ENCODE data around the gene SPATA31D1.

Gene SPATA31D1

GRCh38 chr9:82037126-82037525, 48.6 kb downstream of the SPATA31D1 start:
- no peak overlapping the region for H2AK5ac ChIP-seq (ENCODE audit: low read length)
- H3K18ac ChIP-seq (ENCODE audit: low read length), result no peak overlapping the region
- H3K4me3 ChIP-seq (ENCODE audit: low read depth, low read length), result no peak overlapping the region
- H3K27ac ChIP-seq (ENCODE audit: low read depth, low read length), result no peak overlapping the region
- no peak overlapping the region for H3K23ac ChIP-seq (ENCODE audit: low read length)
- no peak overlapping the region for H3K14ac ChIP-seq (ENCODE audit: low read length)
- no peaks in the 10 kb centered on the region for H3K27me3 ChIP-seq (ENCODE audit: insufficient read depth, low read length)
- no peak overlapping the region for H2BK5ac ChIP-seq (ENCODE audit: low read depth, low read length, poor library complexity)
- no peak overlapping the region for H2BK12ac ChIP-seq (ENCODE audit: low read length)
- no peak overlapping the region for H2BK120ac ChIP-seq (ENCODE audit: insufficient read depth, low read length, poor library complexity)
- H4K91ac ChIP-seq (ENCODE audit: low read depth, low read length), result no peak overlapping the region
- no peak overlapping the region for H3K4ac ChIP-seq (ENCODE audit: low read depth, low read length)
- H3K4me1 ChIP-seq (ENCODE audit: control insufficient read depth in 1 of 2, insufficient read depth in 2 of 2, low read length in 2 of 2), result peaks cover 0 to under 1% of the 10 kb centered on the region in 2 experiments
- DNase-seq, result no peak
- H4K8ac ChIP-seq (ENCODE audit: low read depth, low read length), result no peak overlapping the region
- no peak overlapping the region for H3K4me2 ChIP-seq (ENCODE audit: low read length)
- no peaks in the 10 kb centered on the region for H3K9me3 ChIP-seq (ENCODE audit: insufficient read depth, low read depth, low read length)
- no peak overlapping the region for H2AFZ ChIP-seq (ENCODE audit: insufficient read depth, low read length, poor library complexity)
- no peaks in the 10 kb centered on the region for H3K36me3 ChIP-seq (ENCODE audit: control insufficient read depth in 1 of 2, insufficient read depth in 2 of 2, low read length in 2 of 2)
- H3K79me1 ChIP-seq (ENCODE audit: low read length), result no peaks in the 10 kb centered on the region
- H3K9ac ChIP-seq (ENCODE audit: low read length), result no peak overlapping the region
- no peak overlapping the region for H4K12ac ChIP-seq (ENCODE audit: low read depth, low read length)
- H3K79me2 ChIP-seq (ENCODE audit: control insufficient read depth, insufficient read depth, low read length, poor library complexity), result no peaks in the 10 kb centered on the region
- no CpG with 5 or more reads among the region's 1 CpG for WGBS (ENCODE audit: extremely low coverage, insufficient coverage, insufficient read length)

GRCh38 chr9:82038897-82039296, 50.3 kb downstream of the SPATA31D1 start:
- Histone ChIP-seq H3K36me3 (ENCODE audit: control insufficient read depth in 1 of 2, insufficient read depth in 2 of 2, low read length in 2 of 2) (no peaks in the 10 kb centered on the region), H3K79me2 (ENCODE audit: control insufficient read depth, insufficient read depth, low read length, poor library complexity) (no peaks in the 10 kb centered on the region), H4K12ac (ENCODE audit: low read depth, low read length) (no peak overlapping the region), H3K9me3 (ENCODE audit: insufficient read depth, low read depth, low read length) (no peaks in the 10 kb centered on the region), H3K4me3 (ENCODE audit: low read depth, low read length) (no peak overlapping the region), H2BK5ac (ENCODE audit: low read depth, low read length, poor library complexity) (no peak overlapping the region), H4K91ac (ENCODE audit: low read depth, low read length) (no peak overlapping the region), H3K14ac (ENCODE audit: low read length) (no peak overlapping the region), H2AK5ac (ENCODE audit: low read length) (no peak overlapping the region), H3K27me3 (ENCODE audit: insufficient read depth, low read length) (no peaks in the 10 kb centered on the region), H2BK12ac (ENCODE audit: low read length) (no peak overlapping the region), H3K4ac (ENCODE audit: low read depth, low read length) (no peak overlapping the region), H2AFZ (ENCODE audit: insufficient read depth, low read length, poor library complexity) (no peak overlapping the region), H4K8ac (ENCODE audit: low read depth, low read length) (no peak overlapping the region), H3K23ac (ENCODE audit: low read length) (no peak overlapping the region), H3K4me1 (ENCODE audit: control insufficient read depth in 1 of 2, insufficient read depth in 2 of 2, low read length in 2 of 2) (no peaks in the 10 kb centered on the region), H3K4me2 (ENCODE audit: low read length) (no peak overlapping the region), H2BK120ac (ENCODE audit: insufficient read depth, low read length, poor library complexity) (no peak overlapping the region), H3K18ac (ENCODE audit: low read length) (no peak overlapping the region), H3K9ac (ENCODE audit: low read length) (no peak overlapping the region), H3K79me1 (ENCODE audit: low read length) (no peaks in the 10 kb centered on the region), H3K27ac (ENCODE audit: low read depth, low read length) (no peak overlapping the region)
- WGBS (ENCODE audit: extremely low coverage, insufficient coverage, insufficient read length), result no CpG with 5 or more reads among the region's 2 CpGs
- DNase-seq, result no peak

Data from trophoblast cell (in vitro differentiated cells and primary cell).